ENCODE data around the gene EBPL. TPM values are rescaled to one million over a fixed set of nuclear protein-coding genes. Genes with fewer than 3 reads are reported as not detected.
"Not testable (repeated sequence)": the region's sequence is repeated elsewhere in the genome, so short reads cannot be mapped to it uniquely, and the experiment has no call there.

Gene EBPL
- total RNA-seq, 1 donor from 2014 or later: 42.7 TPM

GRCh38 chr13:49622174-49622946 is 68.9 kb downstream of the EBPL start:
- no peak overlapping the region for H3K27ac Mint-ChIP-seq
- H3K4me3 Mint-ChIP-seq (ENCODE audit: low read depth): no peak overlapping the region
- H3K4me1 Mint-ChIP-seq (ENCODE audit: low read depth): no peaks in the 10 kb centered on the region
- intact Hi-C loops (cut with micrococcal nuclease): no loop called here
- H3K36me3 Mint-ChIP-seq (ENCODE audit: low read depth): no peaks in the 10 kb centered on the region
- no peak for DNase-seq (ENCODE audit: low spot score)
- H3K27me3 Mint-ChIP-seq (ENCODE audit: low read depth): peaks cover 4% of the 10 kb centered on the region
- H3K9me3 Mint-ChIP-seq: no peaks in the 10 kb centered on the region

DNA sequence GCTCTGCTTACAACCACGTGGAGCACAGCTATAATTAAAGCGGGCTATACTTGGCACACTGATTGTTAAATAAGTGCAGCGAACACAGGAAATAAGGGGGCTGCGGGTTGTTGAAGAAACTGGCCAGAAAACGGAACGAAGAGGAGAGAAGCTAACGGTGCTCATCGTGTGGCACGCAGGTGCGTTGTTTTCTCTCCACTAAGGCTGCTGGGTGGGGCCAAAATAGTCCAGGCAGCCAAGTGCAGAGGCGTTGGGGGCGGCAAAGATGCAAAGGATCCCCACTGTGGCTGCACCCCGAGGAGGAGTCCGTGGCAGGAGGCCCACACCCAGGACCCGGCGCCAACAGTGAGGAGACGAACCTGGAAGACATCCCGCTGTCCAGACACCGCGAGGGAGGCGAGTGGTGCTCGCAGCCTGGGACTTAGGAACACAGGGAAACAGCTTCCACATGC is 71.1 kb downstream of the EBPL start:
- H3K27ac Mint-ChIP-seq: no peak overlapping the region

DNA sequence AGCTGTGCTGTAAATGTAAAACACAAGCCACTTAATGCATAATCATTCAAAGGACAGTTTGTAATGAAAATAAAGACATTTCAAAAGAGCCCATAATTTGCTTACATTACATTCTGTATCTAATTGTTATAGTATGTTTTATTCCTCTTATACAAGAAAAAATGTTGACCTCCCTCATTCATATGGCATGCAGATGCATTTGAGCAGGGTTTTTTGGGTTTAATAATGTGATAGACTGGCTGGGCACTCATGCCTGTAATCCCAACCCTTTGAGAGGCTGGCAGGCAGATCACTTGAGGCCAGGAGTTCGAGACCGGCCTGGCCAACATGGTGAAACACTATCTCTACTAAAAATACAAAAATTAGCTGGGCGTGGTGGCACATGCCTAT is 74.6 kb downstream of the EBPL start:
- Mint-ChIP-seq H3K9me3 (no peaks in the 10 kb centered on the region), H3K4me1 (ENCODE audit: low read depth) (no peaks in the 10 kb centered on the region), H3K36me3 (ENCODE audit: low read depth) (no peaks in the 10 kb centered on the region), H3K4me3 (ENCODE audit: low read depth) (no peak overlapping the region), H3K27ac (no peak overlapping the region), H3K27me3 (ENCODE audit: low read depth) (peaks cover 2% of the 10 kb centered on the region)
- no peak for DNase-seq (ENCODE audit: low spot score)
- intact Hi-C loops (cut with micrococcal nuclease): no loop called here

More for the DNA sequence above, 71.1 kb downstream of the EBPL start:
- no peaks in the 10 kb centered on the region for H3K9me3 Mint-ChIP-seq
- intact Hi-C loops (cut with micrococcal nuclease): no loop called here
- H3K4me1 Mint-ChIP-seq (ENCODE audit: low read depth): no peaks in the 10 kb centered on the region
- H3K27me3 Mint-ChIP-seq (ENCODE audit: low read depth): peaks cover 4% of the 10 kb centered on the region
- H3K4me3 Mint-ChIP-seq (ENCODE audit: low read depth): no peak overlapping the region
- no peaks in the 10 kb centered on the region for H3K36me3 Mint-ChIP-seq (ENCODE audit: low read depth)
- no peak for DNase-seq (ENCODE audit: low spot score)

DNA sequence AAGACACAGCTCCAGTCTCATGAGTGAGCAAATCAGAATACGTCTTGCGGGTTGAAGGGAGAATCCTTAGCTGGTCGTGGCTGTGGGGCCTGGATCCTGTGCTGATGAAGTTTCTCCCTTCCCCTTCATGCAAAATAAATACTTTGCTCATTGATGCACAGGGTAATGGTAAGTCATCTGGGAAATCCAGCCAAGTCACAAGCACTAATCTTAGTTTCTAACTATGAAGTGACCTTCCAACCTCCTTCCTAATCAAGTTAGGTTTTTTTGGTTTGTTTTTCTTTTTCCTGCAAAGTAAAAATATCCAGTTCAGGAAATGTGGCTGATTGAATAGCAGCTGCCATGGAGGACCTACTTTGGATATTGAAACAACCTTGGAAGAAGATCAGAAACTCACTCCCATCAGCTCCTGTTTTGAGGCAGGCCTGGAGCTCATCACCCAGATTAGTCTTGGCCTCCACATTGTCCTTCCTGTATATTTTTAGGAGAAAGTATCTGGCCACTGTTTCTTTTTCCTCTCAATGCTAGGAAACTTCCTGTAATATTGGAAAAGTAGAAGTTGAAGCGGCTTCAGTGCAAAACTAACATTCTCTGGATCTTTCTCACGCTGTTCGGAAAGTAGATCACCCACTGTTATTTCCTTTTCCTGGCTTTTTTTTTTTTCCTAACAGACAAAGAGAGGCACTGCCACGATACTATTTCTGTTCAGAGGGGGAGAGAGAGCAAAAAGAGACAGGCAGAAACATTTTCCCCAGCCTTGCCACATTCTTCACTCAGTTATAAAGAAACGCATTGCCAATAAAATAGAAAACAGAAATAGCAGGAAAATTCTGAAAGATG is 75.2 kb downstream of the EBPL start:
- Mint-ChIP-seq H3K4me3 (ENCODE audit: low read depth) (no peak overlapping the region), H3K36me3 (ENCODE audit: low read depth) (no peaks in the 10 kb centered on the region), H3K27ac (no peak overlapping the region), H3K4me1 (ENCODE audit: low read depth) (no peaks in the 10 kb centered on the region), H3K9me3 (no peaks in the 10 kb centered on the region), H3K27me3 (ENCODE audit: low read depth) (no peaks in the 10 kb centered on the region)
- intact Hi-C loops (cut with micrococcal nuclease): no loop called here
- DNase-seq (ENCODE audit: low spot score): no peak

DNA sequence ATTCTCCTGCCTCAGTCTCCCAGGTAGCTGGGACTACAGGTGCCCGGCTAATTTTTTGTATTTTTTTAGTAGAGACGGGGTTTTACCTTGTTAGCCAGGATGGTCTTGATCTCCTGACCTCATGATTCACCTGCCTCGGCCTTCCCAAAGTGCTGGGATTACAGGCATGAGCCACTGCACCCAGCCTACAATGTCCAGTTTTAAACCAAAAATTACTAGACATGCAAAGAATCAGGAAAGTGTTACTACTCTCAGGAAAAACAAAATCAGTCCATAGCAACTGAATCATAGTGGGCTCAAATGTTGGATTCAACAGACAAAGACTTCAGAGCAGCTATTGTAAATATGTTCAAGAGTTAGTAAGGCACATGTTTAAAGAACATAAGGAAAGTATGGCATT is 79.2 kb downstream of the EBPL start:
- H3K27me3 Mint-ChIP-seq (ENCODE audit: low read depth); H3K36me3 Mint-ChIP-seq (ENCODE audit: low read depth); H3K4me1 Mint-ChIP-seq (ENCODE audit: low read depth); H3K9me3 Mint-ChIP-seq; H3K4me3 Mint-ChIP-seq (ENCODE audit: low read depth); H3K27ac Mint-ChIP-seq; intact Hi-C loops (cut with micrococcal nuclease); DNase-seq (ENCODE audit: low spot score): not testable (repeated sequence)

Other genes starting within 250 kb of the EBPL start
- gene CAB39L, start 247.4 kb downstream of the EBPL start, total RNA-seq: 4.0 and 5.8 TPM in 2 replicates
- gene SETDB2, start 247.2 kb downstream of the EBPL start, total RNA-seq: 10.8 and 11.0 TPM in 2 replicates
- gene PHF11, start 195.5 kb downstream of the EBPL start, total RNA-seq: 47.9 and 52.9 TPM in 2 replicates
- 13.5 and 16.0 TPM in 2 replicates for gene RCBTB1, start 105.9 kb downstream of the EBPL start, total RNA-seq
- gene ARL11, start 63.0 kb downstream of the EBPL start, total RNA-seq: 0.89 and 1.0 TPM in 2 replicates
- 46.1 and 49.0 TPM in 2 replicates for gene KPNA3, start 101.2 kb upstream of the EBPL start, total RNA-seq
- gene SPRYD7, start 244.9 kb upstream of the EBPL start, total RNA-seq: 8.7 and 9.8 TPM in 2 replicates